ENCODE measurements around the gene MAP1LC3A.
"Not testable (repeated sequence)": the region's sequence is repeated elsewhere in the genome, so short reads cannot be mapped to it uniquely, and the experiment has no call there.

The MAP1LC3A gene

DNA sequence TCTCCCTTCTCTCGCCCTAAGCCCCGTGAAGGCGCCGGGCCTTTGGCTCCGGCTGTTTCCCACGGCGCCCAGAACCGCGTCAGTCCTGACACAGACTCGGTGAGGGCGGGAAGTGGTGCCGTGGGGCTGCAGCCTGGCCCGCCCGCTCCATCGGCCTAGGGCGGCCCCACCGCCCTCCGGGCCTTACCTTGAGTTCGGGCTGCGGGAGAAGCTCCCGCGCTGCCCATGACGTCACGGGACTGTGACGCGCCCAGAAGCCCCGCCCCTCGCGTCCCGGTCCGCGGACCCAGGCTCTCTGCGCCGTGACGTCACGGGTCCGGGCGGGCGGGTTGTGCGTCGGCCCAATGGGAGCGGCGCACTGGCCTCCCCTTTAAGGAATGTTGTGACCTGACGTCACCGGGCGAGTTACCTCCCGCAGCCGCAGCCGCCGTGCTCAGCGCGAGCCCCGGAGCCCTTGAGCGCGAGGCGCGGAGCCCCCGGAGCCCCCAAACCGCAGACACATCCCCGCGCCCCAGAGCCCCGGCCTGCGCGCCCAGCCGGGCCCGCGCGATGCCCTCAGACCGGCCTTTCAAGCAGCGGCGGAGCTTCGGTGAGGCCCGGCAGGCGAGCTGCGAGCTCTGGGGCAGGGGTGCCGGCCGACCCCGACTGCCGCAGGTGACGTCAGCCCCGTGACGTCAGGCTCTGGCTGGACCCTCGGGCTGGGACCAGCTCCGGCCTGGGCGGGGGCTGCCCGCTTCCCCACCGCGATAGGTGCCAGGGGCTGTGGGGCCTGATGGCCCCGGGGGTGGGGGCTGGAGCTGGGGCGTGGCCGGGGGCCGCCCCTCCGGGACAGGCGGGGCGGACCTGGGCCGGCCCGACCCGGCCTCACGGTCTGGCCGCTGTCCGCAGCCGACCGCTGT lies at the start of gene MAP1LC3A:
Gene MAP1LC3A (plus strand): TSS at position 399 of the 899 bp plus-strand sequence. CDS start 151 bp downstream, at position 550.
- DNase-seq = peak; percentile 96

DNA sequence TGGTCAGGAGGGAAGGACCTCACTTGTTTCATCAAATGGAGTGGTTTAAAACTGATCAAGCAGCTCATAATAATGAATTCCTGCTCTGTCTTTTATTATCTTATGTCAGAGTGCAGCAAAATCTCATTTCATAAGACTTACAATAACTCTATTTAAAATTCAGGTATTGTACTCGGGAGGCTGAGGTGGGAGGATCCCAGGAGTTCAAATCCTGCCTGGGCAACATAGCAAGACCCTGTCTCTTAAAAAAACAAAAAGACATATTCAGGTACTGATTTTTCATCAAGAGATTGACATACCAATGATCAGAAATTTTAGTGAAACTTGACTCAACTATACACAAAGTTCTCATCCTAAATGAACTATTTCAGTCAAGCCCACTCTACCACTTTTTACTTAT lies 47.9 kb upstream of the MAP1LC3A start:
- no peak for DNase-seq

DNA sequence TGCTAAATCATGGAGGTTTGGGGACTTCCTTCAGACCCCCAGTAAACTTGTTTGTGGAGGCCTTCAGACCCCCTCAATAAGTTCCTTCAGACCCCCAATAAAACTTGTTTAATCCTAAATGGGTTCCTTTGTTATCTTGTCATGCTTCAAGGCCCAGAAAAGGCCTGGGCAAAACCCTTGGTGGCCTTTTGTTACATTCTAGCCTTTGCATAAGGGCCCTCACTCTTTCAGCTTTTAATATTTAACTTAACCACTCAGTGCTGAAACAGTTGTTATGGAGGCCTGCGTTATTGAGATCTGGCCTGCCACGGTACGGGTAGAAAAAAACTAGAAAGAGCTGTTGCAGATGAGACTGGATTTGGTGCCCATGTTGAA lies 46.6 kb upstream of the MAP1LC3A start:
- DNase-seq = no peak

DNA sequence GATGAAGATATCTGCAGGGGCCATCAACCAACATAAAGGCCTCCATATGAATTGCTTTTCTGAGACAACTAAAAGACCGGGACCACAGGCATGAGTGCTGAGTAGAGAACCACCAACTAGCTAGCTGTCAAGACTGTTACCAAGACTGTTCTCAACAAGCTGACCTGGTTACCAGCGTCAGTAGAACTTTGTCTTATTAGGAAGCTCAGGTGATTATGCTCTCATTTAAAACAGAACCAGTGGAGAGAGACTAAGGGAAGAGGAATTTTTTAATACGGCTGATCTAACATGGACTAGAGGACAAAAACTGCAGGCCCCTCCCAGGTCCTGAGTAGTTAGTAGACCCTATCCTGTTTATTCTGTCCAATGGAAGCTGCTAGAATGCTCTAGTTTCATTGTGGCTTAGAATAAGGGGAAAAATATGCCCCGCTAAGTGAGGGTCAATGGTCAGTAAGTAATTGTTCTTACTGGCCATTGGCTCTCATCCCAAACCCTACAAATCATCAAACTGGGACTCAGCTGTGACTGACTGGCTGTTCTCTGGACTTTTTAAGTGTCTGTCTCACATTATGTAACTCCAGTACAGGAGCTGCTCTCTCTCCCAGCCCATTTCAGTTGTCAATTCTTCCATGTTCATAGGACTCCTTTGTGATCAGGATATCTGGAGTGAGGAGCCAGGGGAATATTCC lies 46.1 kb upstream of the MAP1LC3A start:
- no peak for DNase-seq

DNA sequence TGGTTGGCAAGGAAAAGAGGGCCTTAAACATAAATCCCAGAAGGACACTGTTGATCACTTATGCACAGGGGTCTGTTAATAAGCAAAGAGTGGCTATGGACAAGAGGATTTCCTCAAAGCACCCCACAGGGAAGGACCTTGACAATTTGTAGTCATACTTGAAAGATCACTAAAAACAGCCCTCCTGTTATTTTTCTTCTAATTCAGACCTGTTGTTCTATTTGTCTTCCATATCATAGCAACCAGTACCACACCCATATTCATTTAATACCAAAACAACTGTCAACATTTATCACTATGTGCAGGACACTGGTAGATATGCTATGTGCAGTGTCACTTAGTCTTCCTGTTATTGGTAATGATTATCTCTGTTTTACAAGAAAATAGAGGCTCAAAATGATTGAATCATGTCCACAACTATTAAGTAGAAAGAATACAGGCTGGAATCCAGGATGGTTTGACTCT lies 45.5 kb upstream of the MAP1LC3A start:
- no peak for DNase-seq

DNA sequence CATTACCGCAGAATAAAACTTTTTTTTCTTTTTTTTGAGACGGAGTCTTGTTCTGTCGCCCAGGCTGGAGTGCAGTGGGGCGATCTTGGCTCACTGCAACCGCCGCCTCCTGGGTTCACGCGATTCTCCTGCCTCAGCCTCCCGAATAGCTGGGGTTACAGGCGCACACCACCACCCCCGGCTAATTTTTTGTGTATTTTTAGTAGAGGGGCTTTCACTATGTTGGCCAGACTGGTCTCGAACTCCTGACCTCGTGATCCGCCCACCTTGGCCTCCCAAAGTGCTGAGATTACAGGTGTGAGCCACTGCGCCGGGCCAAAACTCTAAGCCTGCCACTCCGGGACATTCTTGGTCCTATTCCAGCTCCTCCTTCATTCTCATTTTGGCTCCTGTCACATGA lies 44.5 kb upstream of the MAP1LC3A start:
- not testable (repeated sequence) for DNase-seq

DNA sequence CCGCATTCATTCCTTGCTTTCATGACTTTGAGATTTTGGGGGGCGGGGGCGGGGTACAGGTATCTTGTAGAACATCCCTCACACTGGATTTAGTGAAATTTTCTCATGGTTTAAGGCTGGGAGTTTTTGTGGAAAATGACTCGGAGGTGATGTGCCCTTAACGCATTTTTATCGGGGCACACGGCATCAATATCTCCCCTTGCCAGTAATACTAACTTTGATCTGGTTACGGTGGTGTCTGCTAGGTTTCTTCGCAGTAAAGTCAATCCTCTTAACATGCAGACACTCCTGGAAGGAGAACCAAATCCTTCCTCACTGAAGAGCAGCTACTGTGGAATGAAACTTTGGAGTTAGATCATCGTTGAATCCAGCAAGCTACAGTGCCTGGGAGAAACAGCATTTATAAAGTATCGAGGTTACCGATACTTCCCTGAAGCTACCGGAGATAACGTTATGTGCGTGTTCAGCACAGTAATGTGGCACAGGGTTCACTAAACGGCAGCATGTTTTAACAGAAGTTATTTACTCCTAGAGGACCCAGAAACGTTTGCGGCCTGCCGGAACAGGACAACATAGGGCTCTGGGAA lies 43.5 kb upstream of the MAP1LC3A start:
- DNase-seq = no peak

DNA sequence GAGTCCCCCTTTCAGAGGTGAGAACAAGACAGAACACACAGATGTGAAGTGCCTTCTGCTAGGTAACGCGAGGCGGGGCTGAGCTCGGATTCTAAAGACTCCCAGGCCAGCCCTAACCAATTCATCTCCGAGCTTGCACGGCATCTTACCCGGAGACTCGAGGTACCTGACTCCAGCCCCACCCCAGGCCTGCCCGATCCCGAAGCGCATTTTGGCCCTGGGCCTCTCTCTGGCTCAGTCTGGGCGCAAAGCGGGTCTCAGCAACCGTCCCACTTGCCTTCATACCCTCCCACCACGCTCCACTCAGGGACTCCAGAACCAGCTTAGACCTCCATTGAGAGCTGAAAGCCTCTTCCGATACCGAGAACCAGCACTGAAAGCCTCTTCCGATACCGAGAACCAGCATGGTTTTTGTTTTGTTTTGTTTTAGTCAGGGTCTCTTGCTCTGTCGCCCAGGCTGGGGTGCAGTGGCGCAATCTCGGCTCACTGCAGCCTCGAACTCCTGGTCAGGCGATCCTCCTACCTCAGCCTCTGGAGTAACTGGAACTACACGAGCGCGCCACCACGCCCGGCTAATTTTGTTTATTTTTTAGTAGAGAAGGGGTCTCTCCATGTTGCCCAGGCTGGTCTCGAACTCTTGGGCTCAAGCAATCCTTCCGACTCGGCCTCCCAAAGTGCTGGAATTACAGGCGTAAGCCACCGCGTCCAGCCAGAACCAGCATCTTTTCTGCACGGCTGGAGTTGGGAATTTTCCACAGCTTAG lies 42.9 kb upstream of the MAP1LC3A start:
- peak; percentile 82 for DNase-seq

DNA sequence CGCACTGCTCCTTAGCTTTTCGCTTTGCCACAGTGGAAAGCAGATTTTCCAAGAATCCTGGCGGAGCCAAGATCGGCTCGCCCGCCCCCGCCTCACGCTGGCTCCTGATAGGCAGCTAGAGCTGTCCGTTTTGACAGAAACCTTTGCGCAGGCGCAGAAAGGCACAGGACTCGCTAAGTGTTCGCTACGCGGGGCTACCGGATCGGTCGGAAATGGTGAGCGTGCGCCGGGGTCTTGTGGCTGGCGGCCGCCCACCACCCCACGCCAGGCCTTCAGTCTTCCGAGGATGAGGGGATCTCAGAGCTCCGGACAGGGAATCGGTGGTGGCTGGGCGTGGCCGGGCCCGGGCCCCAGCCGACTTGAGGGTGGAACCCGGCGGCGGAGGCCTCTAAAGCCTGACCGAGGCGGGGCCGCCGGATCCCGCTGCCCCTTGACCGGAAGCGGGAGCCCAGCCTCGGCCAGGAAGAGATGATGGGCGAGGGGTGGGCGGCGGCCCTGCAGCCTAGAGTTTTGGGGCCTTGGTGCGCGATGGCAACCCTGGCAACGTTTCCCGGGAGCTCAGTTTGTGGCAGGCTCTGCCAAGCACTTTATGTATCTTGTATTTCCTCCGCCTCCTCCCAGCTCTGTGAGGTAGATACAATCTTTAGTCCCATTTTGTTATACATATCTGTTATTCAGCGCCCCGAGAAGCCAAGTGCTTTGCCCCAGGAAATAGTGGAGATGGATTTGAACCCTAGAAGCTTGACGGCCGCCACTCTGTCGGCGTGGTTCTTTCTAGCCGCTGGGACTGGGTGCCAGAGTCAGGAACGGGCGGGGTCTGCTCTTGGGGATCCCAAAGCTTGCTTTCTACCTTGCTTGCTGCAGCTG lies 42.0 kb upstream of the MAP1LC3A start, which contains the start of gene DYNLRB1:
Gene DYNLRB1 (plus strand): TSS at position 176 of the 867 bp plus-strand sequence. CDS start 37 bp downstream, at position 213.
- DNase-seq = peak; percentile 98

DNA sequence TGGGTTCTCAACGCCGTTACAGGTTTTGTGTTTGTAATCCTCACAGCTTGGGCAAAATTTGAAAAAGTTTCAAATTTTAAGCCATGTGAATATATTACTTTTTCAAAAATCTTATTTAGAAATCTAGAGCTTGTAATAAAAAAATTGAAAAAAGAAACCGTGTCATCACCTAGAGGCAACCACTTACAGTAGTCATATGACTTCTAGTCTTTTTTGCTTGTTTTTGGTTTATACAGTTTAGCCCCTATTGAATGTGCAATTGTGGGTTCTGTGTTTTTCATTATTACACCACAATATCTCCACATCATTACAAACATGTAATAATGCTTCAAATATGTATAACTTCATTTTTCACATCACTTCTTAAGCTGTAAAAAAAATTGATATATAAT lies 41.4 kb upstream of the MAP1LC3A start:
- DNase-seq = no peak

DNA sequence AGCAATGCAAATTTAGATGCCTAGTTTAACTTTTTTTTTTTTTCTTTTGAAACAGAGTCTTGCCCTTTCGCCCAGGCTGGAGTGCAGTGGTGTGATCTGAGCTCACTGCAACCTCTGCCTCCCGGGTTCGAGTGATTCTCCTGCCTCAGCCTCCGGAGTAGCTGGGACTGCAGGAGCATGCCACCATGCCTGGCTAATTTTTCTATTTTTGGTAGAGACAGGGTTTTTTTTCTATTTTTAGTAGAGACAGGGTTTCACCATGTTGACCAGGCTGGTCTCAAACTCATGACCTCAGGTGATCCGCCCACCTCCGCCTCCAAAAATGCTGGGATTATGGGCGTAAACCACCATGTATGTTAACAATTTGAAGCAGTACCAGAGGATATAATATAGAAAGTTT lies 39.7 kb upstream of the MAP1LC3A start:
- DNase-seq = peak; percentile 23

DNA sequence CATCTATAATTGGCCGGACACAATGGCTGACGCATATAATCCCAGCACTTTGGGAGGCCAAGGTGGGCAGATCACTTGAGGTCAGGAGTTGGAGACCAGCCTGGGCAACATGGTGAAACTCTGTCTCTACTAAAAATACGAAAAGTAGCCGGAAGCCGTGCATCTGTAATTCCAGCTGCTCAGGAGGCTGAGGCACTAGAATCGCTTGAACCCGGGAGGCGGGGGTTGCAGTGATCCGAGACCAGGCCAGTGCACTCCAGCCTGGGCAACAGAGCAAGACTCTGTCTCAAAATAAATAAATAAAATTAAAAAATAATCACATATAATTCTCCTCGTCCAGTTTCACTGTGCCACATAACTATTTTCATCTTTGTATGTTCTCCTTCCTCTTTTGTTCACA lies 38.7 kb upstream of the MAP1LC3A start:
- not testable (repeated sequence) for DNase-seq

DNA sequence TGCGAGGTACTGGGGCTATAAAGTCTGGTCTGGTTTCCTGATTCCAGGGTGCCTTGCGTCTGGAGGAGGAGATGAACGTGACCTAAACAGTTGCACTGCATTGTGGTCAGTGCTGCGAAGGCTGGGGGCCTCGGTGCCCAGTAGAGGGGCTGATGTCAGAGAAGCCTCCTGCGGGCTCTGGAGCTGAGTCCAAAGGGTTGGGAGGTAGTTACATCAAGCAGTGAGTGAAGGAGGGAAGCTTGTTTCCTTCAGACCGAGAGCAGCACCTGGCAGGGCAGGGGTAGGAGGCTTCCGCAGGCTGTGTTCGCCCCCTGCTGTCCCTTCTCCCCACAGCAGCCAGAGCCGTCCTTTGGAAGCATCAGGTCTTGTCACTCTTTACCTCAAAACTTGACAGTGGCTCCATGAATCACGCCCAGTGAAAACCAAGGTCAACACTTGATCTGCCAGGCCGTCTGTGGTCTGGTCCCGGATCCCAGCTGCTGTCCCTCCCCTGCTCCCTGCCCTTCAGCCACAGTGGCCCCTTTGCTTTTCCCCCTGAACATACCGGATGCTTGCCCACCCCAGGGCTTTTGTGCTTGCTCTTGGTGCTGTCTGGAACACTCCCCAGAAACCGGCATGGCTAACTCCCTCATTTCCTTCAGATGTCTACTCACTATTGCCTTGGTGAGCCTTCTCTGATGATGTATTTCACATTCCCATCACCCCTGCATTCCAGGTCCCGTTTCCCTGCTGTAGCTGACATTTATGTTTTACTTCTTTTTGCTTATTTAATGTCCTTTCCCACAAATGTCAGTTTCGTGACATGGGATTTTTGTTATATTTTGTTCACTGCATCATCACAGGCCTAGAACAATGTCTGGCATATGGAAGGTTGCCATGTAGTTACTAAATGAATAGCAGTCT lies 35.3 kb upstream of the MAP1LC3A start:
- DNase-seq = peak; percentile 73

DNA sequence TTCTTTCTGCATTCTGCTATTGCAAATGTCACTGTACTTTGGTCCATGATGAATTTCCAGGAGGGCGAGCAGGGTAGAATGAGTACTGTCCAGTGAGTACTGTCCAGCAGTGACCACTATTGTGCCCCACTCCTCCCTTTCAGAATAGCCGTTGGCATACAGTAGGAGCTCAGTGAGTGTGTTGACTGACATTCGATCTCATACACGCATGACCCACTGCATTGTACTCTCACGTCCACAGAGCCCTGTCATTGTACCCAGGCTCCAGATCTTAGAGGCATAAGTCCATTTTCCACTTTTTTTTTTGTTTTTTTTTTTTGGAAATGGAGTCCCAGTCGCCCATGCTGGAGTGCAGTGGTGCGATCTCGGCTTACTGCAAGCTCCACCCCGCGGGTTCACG lies 34.1 kb upstream of the MAP1LC3A start:
- DNase-seq = peak; percentile 6

DNA sequence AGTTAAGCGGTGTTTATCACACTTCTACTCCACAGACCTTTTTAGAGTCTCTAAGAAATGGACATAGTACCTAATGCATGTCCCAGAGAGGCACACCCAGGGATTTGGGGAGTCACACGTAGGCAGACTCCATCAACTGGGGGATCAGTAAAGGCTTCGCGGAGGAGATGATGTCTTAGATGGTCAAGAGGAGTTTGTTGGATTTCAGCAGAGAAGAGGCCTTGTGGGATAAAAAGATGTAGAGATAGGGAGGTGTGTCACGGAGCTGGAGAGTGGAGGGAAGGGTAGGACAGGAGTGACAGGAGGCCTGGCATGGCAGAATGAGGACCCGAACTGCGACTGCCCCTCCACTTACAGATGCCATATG lies 33.2 kb upstream of the MAP1LC3A start:
- DNase-seq = peak; percentile 11

DNA sequence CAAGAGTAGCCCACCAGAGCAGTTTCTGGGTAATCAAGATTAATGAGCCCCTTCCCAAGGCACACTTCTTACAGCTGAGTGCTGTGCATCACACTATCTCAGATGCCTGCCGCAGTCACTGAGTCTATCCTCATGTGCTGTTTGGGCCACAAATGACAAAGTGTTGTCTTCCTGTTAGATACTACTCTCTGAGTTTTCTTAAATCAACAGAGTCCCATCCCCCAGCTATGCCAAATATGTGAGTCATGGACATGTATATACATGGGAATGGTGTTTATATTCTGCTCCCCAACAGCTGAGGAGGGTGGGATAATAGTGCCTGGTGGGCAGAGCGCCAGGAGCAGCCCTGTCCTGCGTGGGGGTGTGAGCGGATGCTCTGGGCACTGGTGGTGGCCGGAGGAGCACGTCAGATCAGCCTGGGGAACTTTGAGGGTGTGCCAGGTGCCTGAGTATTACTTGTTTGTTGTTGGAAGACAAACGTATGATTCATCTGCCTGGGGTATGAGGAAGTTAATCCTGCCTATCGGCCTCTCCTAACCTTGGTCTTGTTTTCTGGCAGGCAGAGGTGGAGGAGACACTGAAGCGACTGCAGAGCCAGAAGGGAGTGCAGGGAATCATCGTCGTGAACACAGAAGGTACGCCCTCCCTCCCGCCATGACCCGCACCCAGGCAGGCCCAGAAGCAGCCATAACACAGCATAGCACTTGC lies 32.7 kb upstream of the MAP1LC3A start:
- DNase-seq = peak; percentile 10

DNA sequence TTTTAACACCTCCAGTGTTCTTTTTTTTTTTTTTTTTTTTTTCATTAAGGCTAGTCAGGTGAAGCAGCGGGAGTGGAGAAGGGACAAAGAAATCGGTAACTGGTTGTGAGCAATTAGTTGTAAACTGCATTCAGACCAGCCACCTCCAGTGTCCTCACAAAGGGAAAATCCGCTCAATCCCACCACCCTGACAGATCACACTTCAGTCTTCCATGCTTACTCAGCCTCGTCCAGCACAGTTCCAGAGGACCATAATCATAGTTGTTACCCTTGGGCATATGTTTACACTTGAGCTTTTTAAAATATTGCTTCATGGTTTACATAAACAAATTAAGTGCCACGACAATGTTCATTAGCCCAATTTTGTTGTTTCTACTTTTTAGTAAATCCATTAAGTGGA lies 32.1 kb upstream of the MAP1LC3A start:
- DNase-seq = no peak

DNA sequence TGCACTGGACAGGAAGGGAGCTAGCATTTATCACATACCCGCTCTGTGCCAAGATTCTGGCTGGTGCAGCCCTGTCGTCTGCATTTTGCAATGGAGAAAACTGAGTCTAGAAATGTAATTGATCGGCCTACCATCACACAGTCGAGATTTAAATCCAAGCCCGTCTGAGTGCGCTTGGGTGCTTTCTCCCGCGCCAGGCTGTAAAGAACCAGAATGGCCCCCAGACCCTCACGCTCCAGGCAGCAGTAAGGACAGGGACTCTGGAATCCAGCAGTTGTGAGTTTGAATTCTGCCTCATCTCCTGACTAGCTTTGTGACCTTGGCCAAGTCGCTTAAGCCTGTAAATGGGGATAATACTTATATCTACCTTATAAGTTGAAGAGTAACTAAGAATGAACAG lies 31.5 kb upstream of the MAP1LC3A start:
- peak; percentile 9 for DNase-seq

DNA sequence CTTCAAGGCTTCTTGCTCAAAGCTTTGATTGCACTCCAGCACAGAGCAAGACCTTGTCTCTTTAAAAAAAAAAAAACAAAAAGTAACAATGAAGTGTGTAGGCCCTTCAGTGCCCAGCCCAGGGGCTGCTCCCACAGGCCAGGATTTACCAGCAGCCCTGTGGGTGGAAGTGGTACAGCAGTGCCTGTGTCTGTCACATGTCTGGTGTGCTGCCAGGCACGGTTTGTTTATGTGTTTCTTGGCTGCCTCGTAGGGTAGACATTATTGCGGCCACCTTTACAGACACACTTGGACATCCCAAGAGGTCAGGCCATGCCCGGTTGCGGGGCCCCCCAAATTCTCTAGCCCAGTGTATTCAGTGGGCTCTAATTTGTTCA lies 29.6 kb upstream of the MAP1LC3A start:
- DNase-seq = no peak

DNA sequence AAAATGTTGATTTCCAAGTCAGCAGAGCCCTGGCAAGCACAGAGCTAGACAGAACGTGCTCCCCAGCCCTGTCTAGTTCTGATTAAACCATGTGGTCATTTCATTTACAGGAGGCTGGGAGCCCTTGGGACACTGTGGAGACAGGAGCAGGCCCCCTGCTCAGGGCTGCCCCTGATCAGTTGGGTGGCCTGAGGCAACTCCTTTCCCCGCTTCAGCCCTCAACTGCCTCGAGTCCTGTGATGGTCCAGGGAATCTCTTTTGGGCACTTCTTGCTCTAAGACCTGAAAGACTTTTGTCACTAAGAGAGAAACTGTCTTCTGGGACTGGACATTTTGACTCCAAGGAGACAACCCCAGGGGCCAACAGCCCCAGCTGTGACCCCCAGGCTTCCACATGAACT lies 28.8 kb upstream of the MAP1LC3A start:
- no peak for DNase-seq
